ENCODE results near the gene TRAPPC2L.

DNA sequence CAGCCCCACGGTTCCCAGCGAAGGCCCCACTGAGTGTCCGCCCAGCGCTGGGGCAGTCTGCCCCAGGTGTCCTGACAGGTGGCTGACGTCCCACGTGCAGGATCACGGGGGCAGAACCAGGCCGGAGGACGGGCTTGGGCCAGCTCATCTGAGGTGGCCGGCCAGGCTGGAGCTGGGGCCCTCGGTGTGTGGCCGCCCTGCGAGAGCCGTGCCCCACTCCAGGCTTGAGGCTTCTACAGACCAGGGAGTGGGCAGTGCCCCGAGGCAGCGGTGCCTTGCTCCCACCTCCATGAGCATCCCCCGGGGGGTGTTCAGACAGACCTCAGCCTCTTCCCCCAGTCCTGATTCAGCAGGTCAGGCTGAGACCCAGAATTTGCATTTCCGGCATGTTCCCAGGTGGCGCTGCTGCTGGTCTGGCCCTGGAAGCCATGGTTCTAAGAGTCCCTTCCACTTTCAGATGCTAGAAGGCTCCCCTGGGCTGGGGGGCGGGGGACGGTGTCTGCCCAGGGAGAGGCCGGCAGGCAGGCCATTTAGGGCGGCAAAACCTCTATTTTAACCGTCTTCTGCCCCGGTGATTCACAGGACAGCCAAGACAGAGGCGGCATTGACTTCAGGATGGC is 44.9 kb downstream of the TRAPPC2L start:
- TF ChIP-seq, protein P1, sequence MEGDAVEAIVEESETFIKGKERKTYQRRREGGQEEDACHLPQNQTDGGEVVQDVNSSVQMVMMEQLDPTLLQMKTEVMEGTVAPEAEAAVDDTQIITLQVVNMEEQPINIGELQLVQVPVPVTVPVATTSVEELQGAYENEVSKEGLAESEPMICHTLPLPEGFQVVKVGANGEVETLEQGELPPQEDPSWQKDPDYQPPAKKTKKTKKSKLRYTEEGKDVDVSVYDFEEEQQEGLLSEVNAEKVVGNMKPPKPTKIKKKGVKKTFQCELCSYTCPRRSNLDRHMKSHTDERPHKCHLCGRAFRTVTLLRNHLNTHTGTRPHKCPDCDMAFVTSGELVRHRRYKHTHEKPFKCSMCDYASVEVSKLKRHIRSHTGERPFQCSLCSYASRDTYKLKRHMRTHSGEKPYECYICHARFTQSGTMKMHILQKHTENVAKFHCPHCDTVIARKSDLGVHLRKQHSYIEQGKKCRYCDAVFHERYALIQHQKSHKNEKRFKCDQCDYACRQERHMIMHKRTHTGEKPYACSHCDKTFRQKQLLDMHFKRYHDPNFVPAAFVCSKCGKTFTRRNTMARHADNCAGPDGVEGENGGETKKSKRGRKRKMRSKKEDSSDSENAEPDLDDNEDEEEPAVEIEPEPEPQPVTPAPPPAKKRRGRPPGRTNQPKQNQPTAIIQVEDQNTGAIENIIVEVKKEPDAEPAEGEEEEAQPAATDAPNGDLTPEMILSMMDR (IDR thresholded peaks at IDR 0.05; ENCODE audit: insufficient read depth, low read depth, low read length), result no peak
- TF ChIP-seq EZH2 (IDR thresholded peaks at IDR 0.05; ENCODE audit: insufficient read depth, low read length), result no peak
